Kidney glomerular epithelial cell (primary cell): Measurements from ENCODE around the gene PRSS57.

Source experiments
- DNase-seq: peaks from one replicate; lab custom pipeline; 2025; lab: John Stamatoyannopoulos, UW

The PRSS57 gene

DNA sequence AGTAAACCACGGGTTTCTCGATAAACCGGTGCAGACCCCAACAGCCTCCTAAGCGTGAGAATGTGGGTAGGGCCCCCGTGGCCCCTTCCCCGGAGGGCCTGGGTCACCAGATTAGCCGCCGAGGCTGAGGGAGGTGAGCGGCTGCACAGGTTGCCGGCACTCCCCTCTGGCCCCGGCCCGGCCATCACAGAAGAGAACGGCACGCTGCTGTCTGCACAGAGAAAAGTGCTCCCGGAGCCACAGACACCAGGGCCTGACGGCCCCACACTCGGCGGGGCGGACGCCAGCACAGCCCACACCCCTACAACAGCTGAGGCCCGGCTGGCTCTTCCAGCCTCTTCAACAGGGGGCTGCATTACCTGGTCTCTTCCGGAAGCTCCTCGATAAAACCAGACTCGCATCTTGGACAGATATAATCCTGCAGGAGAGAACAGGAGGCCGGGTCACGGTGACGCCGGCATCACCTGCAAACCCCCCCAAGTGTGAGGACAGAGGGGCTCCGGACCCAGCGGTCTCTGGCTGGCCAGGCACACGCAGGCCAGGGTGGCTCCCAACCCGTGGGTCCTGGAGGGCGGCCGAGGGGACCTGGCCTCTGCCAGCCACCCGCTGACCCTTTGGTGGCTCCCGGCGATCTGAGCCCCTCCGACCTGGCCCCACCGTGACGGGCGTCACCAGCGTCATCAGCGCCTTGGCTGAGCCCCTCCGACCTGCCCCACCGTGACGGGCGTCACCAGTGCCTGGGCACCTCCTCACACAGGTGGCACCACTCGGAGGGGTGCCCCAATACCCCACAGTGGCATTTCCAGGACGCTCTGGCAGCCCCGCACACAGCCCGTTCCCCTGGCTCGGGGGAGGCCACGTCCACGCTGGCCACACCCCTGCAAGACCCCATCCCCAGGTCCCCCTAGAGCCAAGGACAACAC lies 42.5 kb downstream of the PRSS57 start:
- DNase-seq, result no peak

DNA sequence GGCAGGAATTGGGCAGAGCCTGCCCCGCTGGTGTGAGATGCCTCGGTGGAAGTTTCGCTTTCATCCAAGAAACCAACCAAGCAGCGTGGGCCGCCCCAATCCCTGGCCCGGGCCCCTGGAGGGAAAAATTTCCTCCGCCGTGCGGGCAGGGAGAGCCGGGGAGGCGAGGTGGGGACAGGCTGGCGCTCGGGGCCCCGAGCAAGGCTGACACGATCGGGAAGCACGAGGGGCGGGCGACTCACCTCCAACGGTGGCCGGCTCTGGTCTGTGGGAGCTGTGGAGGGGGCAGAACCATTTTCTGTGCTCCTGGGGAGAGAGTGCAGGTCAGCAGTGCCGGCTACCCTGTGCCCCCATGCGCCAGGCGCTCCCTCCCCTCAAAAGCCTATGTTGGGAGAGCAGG lies 43.3 kb downstream of the PRSS57 start:
- DNase-seq, result no peak

DNA sequence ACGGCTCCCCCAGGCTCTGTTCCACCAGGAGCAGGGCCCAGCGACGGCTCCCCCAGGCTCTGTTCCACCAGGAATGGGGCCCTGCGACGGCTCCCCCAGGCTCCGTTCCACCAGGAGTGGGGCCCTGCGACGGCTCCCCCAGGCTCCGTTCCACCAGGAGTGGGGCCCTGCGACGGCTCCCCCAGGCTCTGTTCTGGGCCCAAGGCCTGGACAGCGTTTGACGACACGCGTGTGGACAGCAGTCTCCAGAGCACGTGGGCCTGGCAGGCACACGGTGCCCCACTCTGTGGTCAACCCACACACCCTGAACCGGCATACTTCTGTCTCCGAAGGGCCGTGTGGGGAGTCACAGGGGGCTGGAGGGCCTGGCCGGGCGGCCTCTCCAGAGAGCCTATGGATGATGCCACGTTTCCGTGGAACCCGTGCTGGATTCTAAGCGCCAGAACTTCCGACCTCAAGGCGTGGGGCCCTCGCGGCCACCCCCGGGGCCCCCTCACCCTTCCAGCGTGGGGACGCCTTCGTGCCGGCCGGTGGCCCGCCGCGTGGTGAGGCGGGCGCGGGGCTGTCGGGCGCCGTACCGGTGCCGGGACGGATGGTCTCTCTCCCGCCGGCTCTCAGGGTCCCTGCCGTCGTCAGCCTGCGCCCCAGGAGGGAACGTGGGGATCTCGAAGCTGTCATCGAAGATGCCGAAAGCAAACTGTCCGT lies 44.0 kb downstream of the PRSS57 start:
- no peak for DNase-seq

DNA sequence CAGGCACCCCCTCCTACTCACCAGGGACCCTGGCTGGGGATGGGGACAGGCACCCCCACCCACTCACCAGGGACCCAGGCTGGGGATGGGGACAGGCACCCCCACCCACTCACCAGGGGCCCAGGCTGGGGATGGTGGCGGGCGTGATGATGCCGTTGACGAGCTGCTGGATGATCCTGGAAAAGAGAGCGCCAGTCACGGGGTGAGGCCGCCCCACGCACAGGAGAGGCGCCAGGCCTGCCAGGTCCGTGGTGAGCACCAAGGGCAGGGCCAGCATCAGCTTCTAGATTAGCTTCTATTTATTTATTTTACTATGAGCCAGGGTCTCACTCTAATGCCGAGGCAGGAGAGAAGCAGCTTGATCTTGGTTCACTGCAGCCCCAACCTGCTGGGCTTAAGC lies 45.1 kb downstream of the PRSS57 start:
- no peak for DNase-seq

DNA sequence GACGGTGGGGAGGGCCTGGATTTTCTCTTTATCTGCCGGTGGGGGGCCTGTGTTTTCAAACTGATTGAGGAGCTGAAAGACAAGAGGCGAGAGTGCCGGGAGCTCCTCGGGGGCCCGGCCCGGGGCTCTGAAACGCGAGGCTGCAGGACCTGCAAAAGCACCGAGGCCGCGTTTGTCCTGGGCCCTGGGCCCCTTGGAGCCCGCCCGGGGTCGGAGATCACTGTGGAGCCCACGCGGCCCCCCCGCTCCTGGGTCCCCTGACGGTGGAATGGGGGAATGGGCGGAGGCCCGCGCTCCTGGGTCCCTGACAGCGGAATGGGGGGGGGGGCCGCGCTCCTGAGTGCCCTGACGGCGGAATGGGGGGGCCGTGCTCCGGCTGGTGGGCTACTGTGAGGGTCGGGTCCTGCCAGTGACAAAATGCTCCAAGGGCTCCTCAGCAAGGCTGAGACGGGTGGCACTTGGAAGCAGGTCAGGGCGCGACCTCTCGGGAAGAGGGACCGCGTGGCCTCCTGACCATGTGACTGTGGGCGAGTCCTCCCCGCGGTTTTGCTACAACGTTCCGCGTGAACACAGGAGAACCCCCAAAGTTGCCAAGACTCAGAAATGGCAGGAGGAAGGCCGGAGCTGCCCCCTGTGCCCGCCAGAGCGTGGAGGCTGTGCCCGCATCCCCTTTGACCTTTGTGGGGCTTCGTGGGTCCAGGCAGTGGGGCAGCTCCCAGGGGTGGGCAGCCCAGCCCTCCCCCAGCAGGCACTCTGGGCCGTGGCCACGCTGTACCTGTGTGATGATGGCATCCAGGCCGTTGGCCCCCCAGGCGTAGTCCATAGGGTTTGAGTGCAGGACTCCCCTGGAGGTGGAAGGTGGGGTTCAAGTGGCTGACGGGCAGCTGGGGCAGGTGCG lies 46.1 kb downstream of the PRSS57 start:
- DNase-seq, result no peak

DNA sequence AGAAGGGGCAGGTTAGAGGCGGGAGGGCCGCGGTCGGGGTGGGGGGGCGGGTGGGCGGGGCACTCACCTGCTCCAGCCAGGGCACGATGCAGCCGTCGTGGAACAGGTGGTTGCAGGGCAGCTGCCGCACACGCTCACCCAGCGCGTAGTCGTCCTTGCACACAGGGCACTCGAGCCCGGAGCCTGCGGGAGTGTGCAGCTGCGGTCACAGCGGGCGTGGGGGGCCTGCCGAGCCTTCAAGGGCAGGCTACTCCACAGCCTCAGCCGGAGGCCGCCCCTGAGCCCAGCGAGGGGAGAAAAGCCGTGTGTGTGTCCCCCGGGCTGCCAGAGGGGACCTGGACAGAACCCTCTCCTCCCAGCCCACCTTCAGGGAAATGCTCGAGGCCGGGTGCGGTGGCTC lies 46.9 kb downstream of the PRSS57 start:
- no peak for DNase-seq

DNA sequence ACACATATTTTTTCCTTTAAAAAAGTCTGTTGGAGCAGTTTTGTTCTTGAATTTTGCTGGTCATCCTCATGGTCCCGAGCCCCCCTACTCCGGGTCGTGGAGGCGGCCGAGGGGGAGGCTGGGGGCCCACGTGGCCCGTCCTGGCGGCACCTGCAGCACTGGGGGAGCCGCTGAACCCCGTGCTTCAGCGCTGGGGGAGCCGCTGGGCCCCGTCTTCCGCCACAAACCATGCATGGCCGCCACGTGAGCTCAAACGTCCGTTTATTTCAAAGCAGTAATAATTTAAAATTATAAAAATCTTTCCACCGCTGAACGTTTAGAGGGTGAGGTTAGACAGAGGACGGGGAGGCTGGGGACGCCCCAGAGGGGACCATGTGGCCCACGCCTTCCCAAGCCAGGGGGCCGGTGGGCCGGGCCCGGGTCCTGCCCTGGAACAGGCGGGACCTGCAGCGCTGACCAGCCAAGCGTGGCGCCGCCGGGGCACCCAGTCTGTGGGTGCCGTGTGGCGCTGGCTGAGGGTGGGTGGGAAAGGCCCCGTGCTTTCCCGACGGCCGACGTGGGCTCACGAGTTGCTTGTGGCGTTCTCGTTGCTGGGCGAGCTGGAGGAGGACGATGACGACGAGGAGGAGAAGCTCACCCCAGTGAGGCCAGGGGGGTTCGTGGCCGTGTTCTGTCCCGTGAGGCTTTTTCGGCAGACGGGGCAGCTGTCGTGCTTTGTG lies 47.5 kb downstream of the PRSS57 start:
- no peak for DNase-seq

DNA sequence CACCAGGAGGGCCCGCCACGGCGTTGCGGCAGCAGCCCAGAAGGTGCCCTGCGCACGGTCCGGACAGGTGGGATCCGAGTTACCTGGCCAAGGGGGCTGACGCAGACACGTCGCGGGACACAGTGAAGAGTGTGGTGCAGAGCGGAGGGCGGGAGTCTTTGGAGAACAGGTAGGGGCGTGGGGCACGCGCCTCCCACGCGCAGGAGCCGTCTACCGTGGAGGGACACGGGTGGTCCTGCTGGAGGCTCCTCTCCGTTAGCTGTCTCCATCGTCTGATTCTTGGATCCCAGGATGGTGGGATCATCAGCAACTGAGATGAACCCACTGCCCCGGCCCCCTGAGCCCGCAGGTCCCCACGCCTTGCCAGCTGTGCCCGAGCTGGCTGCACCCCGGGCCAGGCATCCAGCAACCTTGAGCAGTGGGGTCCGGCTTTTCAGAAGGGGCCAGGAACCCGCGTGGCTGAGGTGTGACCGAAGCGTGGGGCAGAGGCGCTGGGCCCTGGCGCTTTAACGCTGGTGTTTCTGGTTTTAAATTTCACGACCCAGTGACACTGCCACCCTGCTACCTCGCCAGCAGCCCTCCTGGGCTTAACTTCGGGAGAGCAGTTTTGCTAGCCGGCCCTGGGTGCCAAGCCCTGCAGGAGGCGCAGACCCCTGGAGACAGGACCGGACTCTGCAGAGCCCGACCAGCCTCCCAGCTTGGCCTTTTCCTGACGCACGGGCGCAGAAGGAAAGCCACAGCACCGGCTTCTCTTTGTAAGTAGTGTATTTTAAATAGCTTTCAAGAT lies 48.3 kb downstream of the PRSS57 start:
- no peak for DNase-seq

DNA sequence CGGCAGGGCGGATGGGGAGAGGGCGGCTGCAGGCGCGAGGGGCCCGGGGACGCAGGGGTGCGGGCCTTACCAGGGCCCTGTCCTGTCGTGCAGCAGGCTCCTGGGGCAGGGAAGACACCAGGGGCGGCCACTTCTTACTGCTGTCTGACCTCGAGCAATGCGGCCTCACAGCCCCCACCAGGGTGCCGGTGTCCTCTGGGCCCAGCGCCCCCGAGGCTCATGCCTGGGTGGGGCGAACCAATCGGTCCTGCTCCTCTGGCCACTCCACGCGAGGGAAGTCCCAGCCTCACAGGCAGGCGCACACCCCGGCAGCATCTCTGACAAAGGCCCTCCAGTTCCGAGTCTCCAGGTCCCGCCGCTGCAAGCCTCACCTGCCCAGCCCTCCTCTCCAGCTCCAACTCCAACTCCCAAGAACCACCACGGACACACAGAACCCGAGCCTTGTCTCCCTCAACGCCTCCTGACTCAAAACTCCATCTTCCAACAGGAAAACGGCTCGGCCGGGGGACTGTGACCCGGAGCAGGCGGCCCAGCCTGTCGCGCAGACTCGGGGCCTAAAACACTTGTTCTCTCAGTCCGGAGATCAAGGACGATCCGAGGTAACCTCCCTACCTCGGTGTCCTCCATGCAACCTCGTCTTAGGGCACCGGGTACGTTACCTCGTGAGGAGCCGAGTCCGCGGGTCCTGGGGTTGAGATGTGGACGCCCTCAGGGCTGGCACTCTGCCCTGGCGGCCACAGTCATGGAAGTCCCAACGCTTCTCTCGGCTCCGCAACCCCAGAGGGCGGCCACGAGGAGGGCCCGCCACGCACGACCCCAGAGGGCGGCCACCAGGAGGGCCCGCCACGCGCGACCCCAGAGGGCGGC lies 49.1 kb downstream of the PRSS57 start:
- DNase-seq, result no peak

DNA sequence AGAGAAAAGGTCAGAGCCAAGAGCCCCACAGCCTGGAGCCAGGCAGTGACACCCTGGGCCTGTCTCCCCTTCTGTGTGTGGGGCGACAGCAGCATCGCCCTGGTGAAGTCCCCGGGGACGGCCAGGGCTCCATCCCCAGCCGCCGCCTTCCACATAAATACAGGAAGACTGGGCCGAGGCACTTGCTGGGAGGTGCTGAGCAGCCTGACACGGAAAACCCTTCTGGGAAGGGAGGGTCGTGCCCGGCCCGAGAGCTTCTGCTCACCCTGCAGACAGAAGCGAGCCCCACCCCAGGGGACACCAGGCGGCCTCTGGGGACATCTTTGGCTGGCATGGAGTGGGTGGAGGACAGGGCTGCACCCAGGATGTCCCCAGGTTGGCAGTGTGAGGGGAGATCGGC lies 50.5 kb downstream of the PRSS57 start:
- no peak for DNase-seq

DNA sequence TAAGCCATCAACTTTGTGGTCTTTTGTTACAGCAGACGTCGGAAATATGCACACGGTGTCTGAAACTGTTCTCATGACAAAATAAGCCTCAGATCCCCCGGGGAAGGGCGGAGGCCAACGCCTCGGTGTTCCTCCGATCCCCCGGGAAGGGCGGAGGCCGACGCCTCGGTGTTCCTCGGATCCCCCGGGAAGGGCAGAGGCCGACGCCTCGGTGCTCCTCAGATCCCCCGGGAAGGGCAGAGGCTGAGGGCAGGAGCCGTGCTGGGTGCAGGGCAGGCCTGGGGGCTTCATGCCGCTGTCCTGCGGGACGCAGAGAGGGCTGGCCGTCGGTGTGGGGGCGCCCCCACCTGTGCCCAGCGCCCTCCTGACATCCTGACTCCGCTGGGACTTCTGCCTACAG lies 50.9 kb downstream of the PRSS57 start:
- DNase-seq, result no peak

DNA sequence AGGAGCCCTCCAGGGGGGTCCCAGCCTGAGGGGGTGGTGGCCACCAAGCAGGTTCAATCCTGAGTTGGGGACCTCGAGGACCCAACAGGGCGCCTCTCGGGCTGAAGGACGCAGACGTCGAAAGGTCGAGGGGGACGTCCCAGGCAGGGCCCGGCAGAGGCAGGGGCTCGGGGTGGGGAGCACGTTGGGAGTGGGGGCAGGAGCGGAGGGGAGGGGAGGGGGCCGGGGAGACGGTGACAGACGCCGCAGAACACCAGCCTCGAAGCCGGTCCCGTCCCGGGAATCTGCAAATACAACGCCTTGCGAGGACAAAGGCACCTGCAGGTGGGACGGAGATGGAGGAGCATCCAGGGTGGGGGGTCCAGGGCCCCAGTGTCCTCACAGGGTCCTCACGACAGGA lies 51.5 kb downstream of the PRSS57 start:
- no peak for DNase-seq

DNA sequence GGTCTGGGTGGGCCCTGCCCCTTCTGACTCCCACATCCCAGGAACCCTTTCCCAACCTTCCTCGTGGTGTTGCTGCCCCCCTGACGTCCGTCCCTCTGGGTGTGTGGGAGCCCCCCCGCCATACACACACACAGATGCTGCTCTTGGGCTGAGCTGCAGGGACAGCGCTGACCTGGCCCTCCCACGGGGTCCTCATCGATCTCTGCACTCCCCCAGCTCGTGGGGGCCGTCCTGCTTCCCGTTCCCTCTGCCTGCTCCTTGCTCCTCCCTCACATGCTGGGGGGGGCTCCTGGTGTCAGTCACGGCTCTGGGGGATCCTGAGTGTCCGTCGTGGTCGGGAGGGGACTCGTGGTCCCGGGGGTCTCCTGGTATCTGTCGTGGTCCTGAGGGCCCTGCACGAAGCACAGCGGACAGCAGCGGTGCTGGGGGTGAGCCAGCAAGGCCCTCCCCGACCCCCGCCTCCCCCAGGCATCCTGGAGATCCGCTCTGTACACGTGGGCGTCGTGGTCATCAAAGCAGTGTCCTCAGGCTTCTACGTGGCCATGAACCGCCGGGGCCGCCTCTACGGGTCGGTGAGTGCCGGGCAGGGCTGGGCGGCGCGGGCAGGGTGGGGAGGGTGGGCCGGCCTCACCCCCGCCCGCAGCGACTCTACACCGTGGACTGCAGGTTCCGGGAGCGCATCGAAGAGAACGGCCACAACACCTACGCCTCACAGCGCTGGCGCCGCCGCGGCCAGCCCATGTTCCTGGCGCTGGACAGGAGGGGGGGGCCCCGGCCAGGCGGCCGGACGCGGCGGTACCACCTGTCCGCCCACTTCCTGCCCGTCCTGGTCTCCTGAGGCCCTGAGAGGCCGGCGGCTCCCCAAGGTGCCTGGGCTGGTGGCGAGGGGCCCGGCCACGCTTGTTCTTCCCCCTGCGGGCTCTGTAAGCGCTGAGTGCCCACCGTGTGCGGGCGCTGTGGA lies 52.2 kb downstream of the PRSS57 start:
- no peak for DNase-seq

DNA sequence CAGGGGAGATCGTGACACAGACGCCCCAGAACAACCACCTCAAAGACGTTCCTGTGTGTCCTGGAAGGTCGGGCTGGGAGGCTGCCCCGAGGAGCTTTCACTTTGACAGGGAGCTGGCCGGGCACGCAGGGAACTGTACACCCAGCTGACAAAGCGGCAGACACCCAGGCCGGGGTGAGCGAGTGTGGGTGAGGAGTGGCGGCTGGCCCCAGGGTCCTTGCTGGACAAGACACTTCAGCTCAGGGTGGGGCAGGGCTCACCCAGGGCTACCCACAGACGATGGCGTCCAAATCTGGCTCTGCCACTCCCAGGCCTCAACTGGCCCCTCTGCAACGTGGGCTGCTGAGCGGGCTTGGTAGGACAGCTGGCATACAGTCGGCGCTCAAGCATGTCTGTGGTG lies 53.5 kb downstream of the PRSS57 start:
- no peak for DNase-seq

DNA sequence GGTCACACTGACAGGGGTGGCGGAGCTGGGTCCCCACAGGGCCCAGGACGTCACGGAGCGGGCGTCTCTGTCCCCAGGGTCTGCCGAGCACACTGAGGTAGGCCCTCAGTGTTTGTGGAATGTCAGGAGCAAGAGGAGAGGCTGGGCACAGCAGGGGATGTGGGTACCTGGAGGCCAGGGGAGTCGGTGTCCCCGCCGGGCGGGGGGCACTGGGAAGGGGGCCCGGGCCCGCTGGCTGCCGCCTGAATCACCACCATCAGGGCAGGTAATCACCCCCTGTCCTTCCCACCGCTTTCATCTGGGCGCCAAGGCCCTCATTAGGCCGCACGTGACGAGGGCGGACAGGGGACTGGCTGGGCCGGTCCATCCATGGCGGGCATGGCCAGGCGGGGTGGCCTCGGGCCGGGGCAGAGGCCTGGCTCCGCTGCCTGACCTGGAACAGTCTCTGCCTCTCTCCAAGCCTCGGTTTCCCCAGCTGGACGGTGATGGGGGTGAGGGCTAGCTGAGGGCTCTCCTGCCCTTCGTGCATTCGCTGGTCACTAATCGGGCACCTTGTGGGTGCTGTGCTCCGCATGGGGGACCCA lies 54.6 kb downstream of the PRSS57 start:
- no peak for DNase-seq

DNA sequence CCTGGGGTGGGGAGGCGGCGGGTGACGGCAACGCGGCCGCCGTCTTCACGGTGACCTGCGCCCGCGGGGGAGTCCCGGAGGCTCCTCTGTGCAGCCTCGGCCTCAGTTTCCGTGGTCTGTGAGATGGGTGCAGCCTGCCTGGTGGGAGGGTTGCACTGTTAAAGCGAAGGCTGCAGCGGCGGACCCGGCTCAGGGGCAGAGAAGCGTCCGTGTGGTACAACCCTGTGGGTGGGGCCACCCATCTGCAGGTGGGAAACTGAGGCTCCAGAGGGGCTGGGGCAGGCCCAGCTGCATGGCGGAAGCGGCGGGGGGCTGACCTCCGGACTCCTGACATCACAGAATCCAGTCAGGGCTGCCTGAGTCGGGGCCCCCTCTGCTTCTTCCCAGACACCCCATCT lies 55.1 kb downstream of the PRSS57 start:
- no peak for DNase-seq

DNA sequence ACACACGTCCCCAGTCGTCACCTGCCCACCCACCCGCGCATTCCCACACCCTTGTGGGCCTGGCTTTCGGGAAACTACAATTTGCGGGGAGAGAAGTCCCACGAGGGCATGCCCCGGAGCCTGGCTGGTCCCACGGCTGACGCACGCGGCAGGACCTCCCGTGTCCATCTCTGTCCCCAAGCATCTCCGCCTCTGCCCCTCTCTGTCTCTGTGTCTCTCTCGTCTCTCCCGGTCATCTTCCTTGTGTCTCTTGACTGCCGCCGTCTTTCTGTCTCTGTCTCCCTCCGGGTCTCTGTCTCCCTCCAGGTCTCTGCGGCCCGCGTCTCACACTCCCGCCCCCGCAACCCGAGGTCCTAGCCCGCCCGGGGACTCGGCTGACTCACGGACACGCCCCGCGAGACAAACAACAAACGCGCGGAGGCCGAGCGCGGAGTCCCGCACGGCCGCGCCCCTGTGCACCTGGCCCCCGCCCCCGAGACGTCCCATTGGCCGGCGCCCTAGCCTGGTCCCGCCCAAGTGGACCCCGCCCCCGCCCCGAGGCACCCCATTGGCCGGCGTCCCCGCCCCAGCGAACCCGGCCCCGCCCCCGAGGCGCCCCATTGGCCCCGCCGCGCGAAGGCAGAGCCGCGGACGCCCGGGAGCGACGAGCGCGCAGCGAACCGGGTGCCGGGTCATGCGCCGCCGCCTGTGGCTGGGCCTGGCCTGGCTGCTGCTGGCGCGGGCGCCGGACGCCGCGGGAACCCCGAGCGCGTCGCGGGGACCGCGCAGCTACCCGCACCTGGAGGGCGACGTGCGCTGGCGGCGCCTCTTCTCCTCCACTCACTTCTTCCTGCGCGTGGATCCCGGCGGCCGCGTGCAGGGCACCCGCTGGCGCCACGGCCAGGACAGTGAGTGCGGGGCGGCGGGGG lies 55.7 kb downstream of the PRSS57 start, which contains the start of gene FGF22:
FGF22 (plus strand) TSS at position 627 of the 908 bp plus-strand sequence; CDS start at position 674, 47 bp downstream.
- peak; percentile 42 for DNase-seq
